22Rv1 (cell line): Measurements from ENCODE around the gene AKR7A2.

Experiments used
- CTCF ChIP-seq: fragments of 450-650 bp; IDR thresholded peaks from 2 replicates; pipeline ENCODE4 v1.5.1; 2017; ENCODE audit warnings: mild to moderate bottlenecking
- ZFX ChIP-seq: fragments of 450-650 bp; IDR thresholded peaks from 2 replicates; pipeline ENCODE4 v1.6.1; 2017; ENCODE audit warnings: antibody characterized with exemption, borderline replicate concordance

GRCh38 chr1:19350566-19350965 lies 38.6 kb upstream of the AKR7A2 start:
- TF ChIP-seq CTCF (no peak), ZFX (no peak)
